SK-N-SH (cell line): ENCODE measurements around the gene PDE4D. TPM values are rescaled to one million over a fixed set of nuclear protein-coding genes. Genes with fewer than 3 reads are reported as not detected.

Experiments used
- CTCF ChIA-PET: fragments of 300-600, 350-600 bp; formaldehyde crosslinking; extraction: SDS; loops from one replicate; lab custom pipeline; 2021; lab: Yijun Ruan, JAX
- POLR2A ChIA-PET: fragments of 350-600 bp; sonication (Branson Sonifier 250); formaldehyde crosslinking; extraction: SDS; loops from one replicate; lab custom pipeline; 2020; ENCODE audit warnings: antibody characterized with exemption, inconsistent platforms; lab: Yijun Ruan, JAX
- DNase-seq: peaks from one replicate; pipeline ENCODE4 v3.0.0; 2012
- H2AFZ ChIP-seq: fragments of 200-600 bp; sonication (generic); 2 replicates; pipeline ENCODE4 v1.8.1; 2016; ENCODE audit warnings: antibody characterized with exemption, mild to moderate bottlenecking, low read depth
- H3F3A ChIP-seq: fragments of 200-600 bp; sonication (generic); replicated peaks from 2 replicates; pipeline ENCODE3; 2016; ENCODE audit warnings: antibody characterized with exemption, mild to moderate bottlenecking; ENCODE audit not compliant: insufficient read depth
- H3K27ac ChIP-seq, 2 experiments: fragments of 200-500 bp in 1 of 2; fragments of 200-600 bp in 1 of 2; sonication (Bioruptor generic) in 1 of 2; sonication (generic), shearing (Covaris generic) in 1 of 2; 2 replicates each; pipeline versions ENCODE4 v1.5.1 to v1.6.1; 2014 to 2016; ENCODE audit warnings: low read depth in 2 of 2, inconsistent platforms in 1 of 2, low read length in 1 of 2, mild to moderate bottlenecking in 1 of 2, mixed read lengths in 1 of 2
- H3K27me3 ChIP-seq: fragments of 200-600 bp; sonication (generic), shearing (Covaris generic); 2 replicates; pipeline ENCODE4 v1.6.1; 2016; ENCODE audit warnings: mixed run types; ENCODE audit not compliant: insufficient read depth
- H3K36me3 ChIP-seq, 2 experiments: fragments of 200-500 bp in 1 of 2; fragments of 200-600 bp in 1 of 2; sonication (Bioruptor generic) in 1 of 2; sonication (generic) in 1 of 2; replicated peaks in 1 of 2; 2 replicates each; pipeline versions ENCODE3 to v1.5.1; 2014 to 2016; ENCODE audit warnings: low read length in 1 of 2, mild to moderate bottlenecking in 1 of 2; ENCODE audit not compliant: insufficient read depth in 2 of 2, control insufficient read depth in 1 of 2
- H3K4me1 ChIP-seq, 2 experiments: fragments of 200-500 bp in 1 of 2; fragments of 200-600 bp in 1 of 2; sonication (Bioruptor generic) in 1 of 2; sonication (generic), shearing (Covaris generic) in 1 of 2; 2 replicates each; pipeline versions ENCODE4 v1.5.1 to v1.6.1; 2014 to 2016; ENCODE audit warnings: low read depth in 1 of 2, low read length in 1 of 2, mixed run types in 1 of 2; ENCODE audit not compliant: insufficient read depth in 2 of 2, control insufficient read depth in 1 of 2
- H3K4me2 ChIP-seq: fragments of 200-600 bp; sonication (generic), shearing (Covaris generic); 2 replicates; pipeline ENCODE4 v1.6.1; 2017; ENCODE audit warnings: mixed run types
- H3K4me3 ChIP-seq, 2 experiments: fragments of 200-500 bp in 1 of 2; fragments of 200-600 bp in 1 of 2; sonication (Bioruptor generic) in 1 of 2; sonication (generic), shearing (Covaris generic) in 1 of 2; 2 replicates each; pipeline versions ENCODE4 v1.5.1 to v1.8.1; 2014 to 2016; ENCODE audit warnings: low read depth in 2 of 2, inconsistent platforms in 1 of 2, low read length in 1 of 2, mild to moderate bottlenecking in 1 of 2, mixed read lengths in 1 of 2, moderate library complexity in 1 of 2
- H3K79me2 ChIP-seq: fragments of 200-600 bp; sonication (generic); 2 replicates; pipeline ENCODE4 v1.8.1; 2017; ENCODE audit warnings: mild to moderate bottlenecking; ENCODE audit not compliant: insufficient read depth
- H3K9ac ChIP-seq: fragments of 200-600 bp; sonication (generic); 2 replicates; pipeline ENCODE4 v1.6.1; 2017; ENCODE audit warnings: mixed run types
- H3K9me2 ChIP-seq: fragments of 200-600 bp; sonication (generic); 2 replicates; pipeline ENCODE4 v1.6.1; 2017; ENCODE audit warnings: mixed run types
- H3K9me3 ChIP-seq: fragments of 200-600 bp; sonication (generic); 2 replicates; pipeline ENCODE4 v1.6.1; 2017; ENCODE audit warnings: mixed run types, mild to moderate bottlenecking, moderate library complexity
- H4K20me1 ChIP-seq: fragments of 200-600 bp; sonication (generic); 2 replicates; pipeline ENCODE4 v1.6.1; 2017; ENCODE audit warnings: mild to moderate bottlenecking, mixed run types; ENCODE audit not compliant: insufficient read depth
- CHD2 ChIP-seq: fragments of 150-350 bp; IDR thresholded peaks from 2 replicates; pipeline ENCODE4 v1.6.1; 2018; ENCODE audit warnings: low read length; ENCODE audit not compliant: partially characterized antibody
- ELF1 ChIP-seq: IDR thresholded peaks from 2 replicates; pipeline ENCODE4 v1.4.0; 2012
- GABPA ChIP-seq: IDR thresholded peaks from 2 replicates; pipeline ENCODE4 v1.4.0; 2012; ENCODE audit warnings: low read depth, mild to moderate bottlenecking
- GATA2 ChIP-seq: sonication (generic); formaldehyde crosslinking; IDR thresholded peaks from 2 replicates; pipeline ENCODE4 v1.5.0; 2020; ENCODE audit warnings: mild to moderate bottlenecking, missing genetic modification reagents
- NFIC ChIP-seq: IDR thresholded peaks from 2 replicates; pipeline ENCODE4 v1.4.0; 2012; ENCODE audit warnings: borderline replicate concordance
- POLR2AphosphoS5 ChIP-seq: IDR thresholded peaks from 2 replicates; pipeline ENCODE4 v1.6.1; 2012; ENCODE audit warnings: low read depth, low read length
- RCOR1 ChIP-seq: fragments of 150-350 bp; IDR thresholded peaks from 2 replicates; pipeline ENCODE4 v1.6.1; 2017; ENCODE audit warnings: antibody characterized with exemption, low read length
- SIN3A ChIP-seq: IDR thresholded peaks from 2 replicates; pipeline ENCODE4 v1.6.1; 2012; ENCODE audit warnings: low read depth, mild to moderate bottlenecking, low read length, moderate library complexity, borderline replicate concordance
- SMC3 ChIP-seq: IDR thresholded peaks from 2 replicates; pipeline ENCODE4 v1.6.1; 2012; ENCODE audit warnings: low read depth, low read length, improper control_type of control experiment
- TAF1 ChIP-seq: IDR thresholded peaks from 2 replicates; pipeline ENCODE4 v1.6.1; 2012; ENCODE audit warnings: low read depth, mild to moderate bottlenecking, low read length, moderate library complexity, borderline replicate concordance
- TCF12 ChIP-seq: IDR thresholded peaks from 2 replicates; pipeline ENCODE4 v1.4.0; 2012
- TEAD4 ChIP-seq: IDR thresholded peaks from 2 replicates; pipeline ENCODE4 v1.4.0; 2012; ENCODE audit warnings: mild to moderate bottlenecking, borderline replicate concordance; ENCODE audit not compliant: insufficient read depth
- YY1 ChIP-seq: IDR thresholded peaks from 2 replicates; pipeline ENCODE4 v1.4.0; 2012; ENCODE audit warnings: low read depth, mild to moderate bottlenecking
- WGBS: methylation state at CpG from one replicate; pipeline ENCODE4 v1.1.6; 2017; ENCODE audit warnings: low lambda C conversion rate; 5-methylcytosine and 5-hydroxymethylcytosine counted together
- polyA plus RNA-seq, 3 experiments: library from polyadenylated mRNA; depleted of rRNA; stranded (reverse); fragments of >200 nt; gene quantifications; 2 replicates each; pipeline ENCODE4 v1.2.3, GENCODE V29; 2012
- TF ChIP-seq, protein P1 (sequence below): IDR thresholded peaks from 2 replicates; pipeline ENCODE4 v1.6.1; 2012; ENCODE audit warnings: mild to moderate bottlenecking, low read depth, low read length, moderate library complexity
- TF ChIP-seq, protein P2 (sequence below): IDR thresholded peaks from 2 replicates; pipeline ENCODE4 v1.4.0; 2012; ENCODE audit warnings: low read depth

The PDE4D gene
- polyA plus RNA-seq, 1 of the 3 experiments (the other 2 are of a cell fraction): 2.4 TPM

DNA sequence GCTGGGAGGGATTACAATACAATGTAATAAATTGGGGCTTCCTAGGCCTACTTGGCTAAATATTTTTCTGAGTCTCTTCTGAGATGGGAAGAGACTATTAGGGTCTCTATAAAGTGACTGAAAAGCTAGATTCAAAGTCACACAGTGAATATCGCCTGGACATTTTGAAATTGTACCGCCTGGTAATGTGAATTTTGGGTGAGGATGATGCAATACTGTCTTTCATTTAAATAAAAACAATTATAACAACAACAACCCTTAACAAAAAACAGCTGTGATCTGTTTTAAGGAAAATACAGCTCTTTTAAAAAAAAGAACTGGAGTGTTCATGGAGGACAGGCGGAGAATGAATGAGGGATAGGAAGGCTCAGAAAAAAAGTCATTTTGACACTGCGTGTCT, 695.6 kb downstream of the PDE4D start (continued):
- TF ChIP-seq, protein P1, sequence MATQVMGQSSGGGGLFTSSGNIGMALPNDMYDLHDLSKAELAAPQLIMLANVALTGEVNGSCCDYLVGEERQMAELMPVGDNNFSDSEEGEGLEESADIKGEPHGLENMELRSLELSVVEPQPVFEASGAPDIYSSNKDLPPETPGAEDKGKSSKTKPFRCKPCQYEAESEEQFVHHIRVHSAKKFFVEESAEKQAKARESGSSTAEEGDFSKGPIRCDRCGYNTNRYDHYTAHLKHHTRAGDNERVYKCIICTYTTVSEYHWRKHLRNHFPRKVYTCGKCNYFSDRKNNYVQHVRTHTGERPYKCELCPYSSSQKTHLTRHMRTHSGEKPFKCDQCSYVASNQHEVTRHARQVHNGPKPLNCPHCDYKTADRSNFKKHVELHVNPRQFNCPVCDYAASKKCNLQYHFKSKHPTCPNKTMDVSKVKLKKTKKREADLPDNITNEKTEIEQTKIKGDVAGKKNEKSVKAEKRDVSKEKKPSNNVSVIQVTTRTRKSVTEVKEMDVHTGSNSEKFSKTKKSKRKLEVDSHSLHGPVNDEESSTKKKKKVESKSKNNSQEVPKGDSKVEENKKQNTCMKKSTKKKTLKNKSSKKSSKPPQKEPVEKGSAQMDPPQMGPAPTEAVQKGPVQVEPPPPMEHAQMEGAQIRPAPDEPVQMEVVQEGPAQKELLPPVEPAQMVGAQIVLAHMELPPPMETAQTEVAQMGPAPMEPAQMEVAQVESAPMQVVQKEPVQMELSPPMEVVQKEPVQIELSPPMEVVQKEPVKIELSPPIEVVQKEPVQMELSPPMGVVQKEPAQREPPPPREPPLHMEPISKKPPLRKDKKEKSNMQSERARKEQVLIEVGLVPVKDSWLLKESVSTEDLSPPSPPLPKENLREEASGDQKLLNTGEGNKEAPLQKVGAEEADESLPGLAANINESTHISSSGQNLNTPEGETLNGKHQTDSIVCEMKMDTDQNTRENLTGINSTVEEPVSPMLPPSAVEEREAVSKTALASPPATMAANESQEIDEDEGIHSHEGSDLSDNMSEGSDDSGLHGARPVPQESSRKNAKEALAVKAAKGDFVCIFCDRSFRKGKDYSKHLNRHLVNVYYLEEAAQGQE: no peak
- TF ChIP-seq GATA2 (no peak), TCF12 (no peak), TEAD4 (no peak), ELF1 (no peak), YY1 (no peak), CHD2 (no peak)

DNA sequence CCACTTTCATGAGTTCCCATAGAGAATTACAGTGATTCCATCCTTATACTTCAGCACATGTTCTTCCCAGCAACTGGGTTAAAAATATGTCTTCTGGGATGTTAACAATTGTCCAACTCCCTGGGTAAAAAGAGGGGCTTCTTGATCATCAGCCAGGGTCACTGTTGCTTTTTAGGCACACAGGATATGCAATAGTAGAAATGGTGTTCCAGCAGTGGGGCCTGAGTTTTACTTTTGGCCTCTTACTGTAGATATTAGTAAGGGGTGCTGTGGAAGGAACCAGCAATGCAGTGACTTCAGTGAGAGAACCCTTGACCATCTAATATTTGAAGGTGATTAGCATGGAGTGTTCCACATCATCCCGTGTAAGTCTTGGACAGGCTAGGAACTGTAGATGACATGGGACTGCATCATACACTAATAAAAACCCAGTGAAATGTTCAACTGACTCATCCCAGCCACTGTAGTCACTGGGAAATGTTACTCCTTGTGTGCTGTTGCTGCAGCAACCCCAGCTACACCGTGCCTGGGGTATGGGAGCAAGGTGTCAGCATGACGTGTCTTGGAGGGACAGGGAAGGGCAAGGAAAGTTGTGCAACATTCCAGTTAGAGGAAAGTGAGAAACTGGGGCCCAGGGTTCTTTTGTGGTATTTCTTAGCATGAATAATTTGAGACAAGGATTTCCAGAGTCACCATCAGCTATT, 699.8 kb downstream of the PDE4D start:
- TF ChIP-seq GABPA: no peak
- no peak for TF ChIP-seq POLR2AphosphoS5
- TF ChIP-seq, protein P2, sequence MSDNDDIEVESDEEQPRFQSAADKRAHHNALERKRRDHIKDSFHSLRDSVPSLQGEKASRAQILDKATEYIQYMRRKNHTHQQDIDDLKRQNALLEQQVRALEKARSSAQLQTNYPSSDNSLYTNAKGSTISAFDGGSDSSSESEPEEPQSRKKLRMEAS: no peak
- TF ChIP-seq NFIC: no peak
- TF ChIP-seq RCOR1: no peak
- no peak for TF ChIP-seq SMC3
- no peak for TF ChIP-seq CHD2
- TF ChIP-seq SIN3A: no peak
- TF ChIP-seq TAF1: no peak
- Histone ChIP-seq H3K9me3 (no peaks in the 10 kb centered on the region), H2AFZ (no peak overlapping the region), H3K79me2 (no peaks in the 10 kb centered on the region), H3F3A (peaks cover 4% of the 10 kb centered on the region), H3K9ac (no peak overlapping the region), H3K36me3 (no peaks in the 10 kb centered on the region), H3K4me1 (peaks cover 0 to 5% of the 10 kb centered on the region in 2 experiments; a peak in 2 of 4 replicates), H3K4me2 (no peak overlapping the region), H4K20me1 (no peaks in the 10 kb centered on the region), H3K4me3 (no peak overlapping the region), H3K9me2 (no peaks in the 10 kb centered on the region), H3K27ac (peak overlapping the region in 1 of 2 experiments; percentile 57; a peak in 2 of 4 replicates), H3K27me3 (no peaks in the 10 kb centered on the region)
- POLR2A ChIA-PET: no interaction called here
- DNase-seq: no peak
- CTCF ChIA-PET: interaction anchor here (0.9 to 1.6 kb wide), 3 partner anchors 174 to 194 kb away, joined by 3 to 6 read pairs (median 3); no protein-coding TSS in a partner anchor
- WGBS: 33% methylated on average over 3 of the region's 3 CpGs
